Neural progenitor cell (in vitro differentiated cells): ENCODE measurements around the gene DPH1. TPM values are rescaled to one million over a fixed set of nuclear protein-coding genes. Genes with fewer than 3 reads are reported as not detected.
A peak's percentile ranks its signal among the peaks of the same experiment; 100 is the strongest.

Experiments
- DNase-seq: peaks from one replicate; pipeline ENCODE4 v3.0.0-alpha.2; 2016; ENCODE audit warnings: low spot score
- H2AFZ ChIP-seq: fragments of 200-600 bp; sonication (generic); replicated peaks from 2 replicates; pipeline ENCODE4 v1.6.1; 2016; ENCODE audit warnings: antibody characterized with exemption
- H3F3A ChIP-seq: fragments of 200-600 bp; sonication (generic); 2 replicates; pipeline ENCODE4 v1.6.1; 2016; ENCODE audit warnings: antibody characterized with exemption, low read depth
- H3K27ac ChIP-seq: fragments of 200-600 bp; sonication (generic); 2 replicates; pipeline ENCODE4 v1.5.1; 2016; ENCODE audit warnings: mild to moderate bottlenecking
- H3K27me3 ChIP-seq: fragments of 200-600 bp; sonication (generic); 2 replicates; pipeline ENCODE4 v1.6.1; 2016; ENCODE audit warnings: mild to moderate bottlenecking, moderate library complexity
- H3K36me3 ChIP-seq: fragments of 200-600 bp; sonication (generic); 2 replicates; pipeline ENCODE4 v1.5.1; 2016
- H3K4me1 ChIP-seq: fragments of 200-600 bp; sonication (generic); 2 replicates; pipeline ENCODE4 v1.6.1; 2016; ENCODE audit warnings: mixed run types
- H3K4me2 ChIP-seq: fragments of 200-600 bp; sonication (generic); 2 replicates; pipeline ENCODE4 v1.6.1; 2016
- H3K4me3 ChIP-seq: fragments of 200-600 bp; sonication (generic); 2 replicates; pipeline ENCODE4 v1.5.1; 2016
- H3K79me2 ChIP-seq: fragments of 200-600 bp; sonication (generic); 2 replicates; pipeline ENCODE4 v1.6.1; 2016; ENCODE audit warnings: low read depth
- H3K9ac ChIP-seq: fragments of 200-600 bp; sonication (generic); 2 replicates; pipeline ENCODE4 v1.6.1; 2016
- H3K9me3 ChIP-seq: fragments of 200-600 bp; sonication (generic); 2 replicates; pipeline ENCODE4 v1.5.1; 2016; ENCODE audit warnings: low read depth
- H4K20me1 ChIP-seq: fragments of 200-600 bp; sonication (generic); 2 replicates; pipeline ENCODE4 v1.6.1; 2016; ENCODE audit warnings: low read depth
- H3K27ac Mint-ChIP-seq: 3 replicates; pipeline ENCODE4 v1.8.0; 2021; ENCODE audit warnings: mixed read lengths
- H3K27me3 Mint-ChIP-seq: 2 replicates; pipeline ENCODE4 v1.8.0; 2022; ENCODE audit warnings: low read depth, mild to moderate bottlenecking, inconsistent platforms, moderate library complexity, mixed read lengths; ENCODE audit not compliant: insufficient read depth
- H3K36me3 Mint-ChIP-seq: 3 replicates; pipeline ENCODE4 v1.8.0; 2021; ENCODE audit warnings: mixed read lengths
- H3K4me1 Mint-ChIP-seq: 3 replicates; pipeline ENCODE4 v1.8.0; 2021; ENCODE audit warnings: mixed read lengths
- H3K4me3 Mint-ChIP-seq: 3 replicates; pipeline ENCODE4 v1.8.0; 2021; ENCODE audit warnings: mild to moderate bottlenecking, moderate library complexity, mixed read lengths
- H3K9me3 Mint-ChIP-seq: 3 replicates; pipeline ENCODE4 v1.8.0; 2020; ENCODE audit warnings: mixed read lengths
- EZH2 ChIP-seq: fragments of 200-600 bp; sonication (generic); IDR thresholded peaks from 2 replicates; pipeline ENCODE4 v1.6.1; 2017; ENCODE audit warnings: antibody characterized with exemption, mild to moderate bottlenecking, moderate library complexity
- EZH2phosphoT487 ChIP-seq: fragments of 200-600 bp; sonication (generic); IDR thresholded peaks from 2 replicates; pipeline ENCODE4 v1.6.1; 2017; ENCODE audit warnings: antibody characterized with exemption
- total RNA-seq: library from RNA; depleted of rRNA; stranded (reverse); fragments of >200 nt; gene quantifications from 2 replicates; pipeline ENCODE4 v1.2.3, GENCODE V29; 2015; ENCODE audit warnings: low replicate concordance
- TF ChIP-seq, protein P1 (sequence below): fragments of 200-600 bp; sonication (generic); IDR thresholded peaks from 2 replicates; pipeline ENCODE4 v1.5.1; 2017; ENCODE audit warnings: antibody characterized with exemption, mild to moderate bottlenecking

Gene DPH1
- total RNA-seq, 1 donor from 2014 or later = 21.1 TPM

DNA sequence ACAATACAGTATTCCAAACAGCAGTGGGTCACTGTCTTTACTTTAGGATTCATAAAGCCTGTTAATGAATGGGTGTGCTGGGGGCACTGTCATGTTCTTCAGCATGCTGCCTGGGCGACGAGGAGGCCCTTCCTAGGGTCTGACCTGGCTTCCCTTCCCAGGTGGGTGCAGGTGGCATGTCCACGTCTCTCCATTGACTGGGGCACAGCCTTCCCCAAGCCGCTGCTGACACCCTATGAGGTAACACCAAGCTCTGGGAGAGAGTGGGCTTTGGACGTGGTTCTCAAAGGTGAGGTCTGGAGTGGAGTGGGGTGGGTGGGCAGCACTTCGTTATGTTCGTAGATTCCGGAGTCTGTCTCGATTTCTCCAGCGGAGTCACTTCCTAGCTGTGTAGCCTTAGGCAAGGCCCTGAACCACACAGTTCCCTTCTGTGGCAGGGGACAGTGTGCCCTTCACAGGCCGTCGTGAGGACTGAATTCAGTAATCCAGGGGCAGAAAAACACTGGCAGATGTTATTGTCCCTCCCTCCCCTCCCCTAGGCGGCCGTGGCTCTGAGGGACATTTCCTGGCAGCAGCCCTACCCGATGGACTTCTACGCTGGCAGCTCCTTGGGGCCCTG lies 11.1 kb downstream of the DPH1 start:
- Histone ChIP-seq H3K4me3 (peak overlapping the region; percentile 78), H3K4me1 (peaks cover 7% of the 10 kb centered on the region), H3K36me3 (no peaks in the 10 kb centered on the region), H3K9me3 (no peaks in the 10 kb centered on the region), H3K27me3 (peaks cover 1% of the 10 kb centered on the region), H3K9ac (no peak overlapping the region), H3K79me2 (peaks cover 20% of the 10 kb centered on the region), H3F3A (peaks cover 12% of the 10 kb centered on the region), H3K27ac (no peak overlapping the region), H4K20me1 (peaks cover 5% of the 10 kb centered on the region), H2AFZ (peak overlapping the region; percentile 51), H3K4me2 (peak overlapping the region; percentile 89)
- peaks cover 34% of the 10 kb centered on the region for H3K4me1 Mint-ChIP-seq
- H3K27me3 Mint-ChIP-seq = peaks cover 13% of the 10 kb centered on the region
- no peaks in the 10 kb centered on the region for H3K9me3 Mint-ChIP-seq
- no peak for TF ChIP-seq EZH2phosphoT487
- peak overlapping the region; percentile 82 for H3K27ac Mint-ChIP-seq
- no peak for DNase-seq
- H3K4me3 Mint-ChIP-seq = peak overlapping the region; percentile 88
- peaks cover 22% of the 10 kb centered on the region for H3K36me3 Mint-ChIP-seq

DNA sequence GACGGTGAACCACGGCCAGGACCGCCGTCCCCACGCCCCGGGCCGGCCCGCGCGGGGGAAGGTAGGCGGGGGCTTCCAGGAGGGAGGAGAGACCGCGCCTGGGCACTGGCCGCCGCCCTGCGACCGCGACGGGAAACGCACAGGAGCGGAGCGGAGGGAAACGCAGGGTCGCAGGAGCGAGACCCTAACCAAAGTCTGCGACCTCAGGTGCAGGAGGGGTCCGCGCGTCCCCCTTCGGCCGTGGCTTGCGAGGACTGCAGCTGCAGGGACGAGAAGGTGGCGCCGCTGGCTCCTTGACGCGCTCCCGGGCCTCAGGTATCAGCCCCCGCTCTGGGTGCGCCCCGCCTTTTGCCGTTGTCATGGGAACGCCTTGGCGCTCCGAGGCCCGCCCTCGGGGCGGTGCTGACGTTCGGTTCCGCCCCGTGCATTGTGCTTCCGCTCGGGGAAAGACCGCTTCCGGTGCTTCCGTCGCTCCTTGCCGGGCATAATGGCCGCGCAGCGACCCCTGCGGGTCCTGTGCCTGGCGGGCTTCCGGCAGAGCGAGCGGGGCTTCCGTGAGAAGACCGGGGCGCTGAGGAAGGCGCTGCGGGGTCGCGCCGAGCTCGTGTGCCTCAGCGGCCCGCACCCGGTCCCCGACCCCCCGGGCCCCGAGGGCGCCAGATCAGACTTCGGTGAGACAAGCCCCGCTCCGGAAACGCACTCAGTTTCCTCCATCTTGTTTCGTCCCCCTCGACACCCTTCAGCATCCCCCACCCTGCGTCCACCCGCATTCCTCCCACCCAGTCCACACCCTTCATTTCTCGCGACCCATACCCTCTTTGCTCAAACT lies 11.8 kb downstream of the DPH1 start, which contains the start of gene OVCA2:
TSS of gene OVCA2 (plus strand) at position 462 of the 829 bp plus-strand sequence. CDS start at position 488, 26 bp downstream.
- Mint-ChIP-seq H3K4me3 (peak within 1 kb of the TSS; percentile 88), H3K27me3 (peaks cover 11% of the 10 kb centered on the region)
- no peaks in the 10 kb centered on the region for H3K36me3 ChIP-seq

DNA sequence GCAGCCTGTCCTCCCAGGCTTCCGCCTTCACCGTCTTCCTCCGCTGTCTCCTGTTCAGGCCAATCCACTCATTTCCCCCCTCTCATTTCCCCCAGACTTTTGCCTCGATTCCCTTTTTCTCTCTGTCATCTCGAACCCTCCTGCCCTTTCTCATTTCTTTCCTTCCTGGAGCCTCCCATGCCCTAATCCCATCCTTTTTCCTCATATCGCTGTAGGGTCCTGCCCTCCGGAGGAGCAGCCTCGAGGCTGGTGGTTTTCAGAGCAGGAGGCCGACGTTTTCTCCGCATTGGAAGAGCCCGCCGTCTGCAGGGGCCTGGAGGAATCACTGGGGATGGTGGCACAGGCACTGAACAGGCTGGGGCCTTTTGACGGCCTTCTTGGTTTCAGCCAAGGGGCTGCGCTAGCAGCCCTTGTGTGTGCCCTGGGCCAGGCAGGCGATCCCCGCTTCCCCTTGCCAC lies 12.5 kb downstream of the DPH1 start:
- Mint-ChIP-seq H3K36me3 (peaks cover 13% of the 10 kb centered on the region), H3K4me1 (peaks cover 25% of the 10 kb centered on the region), H3K4me3 (peak overlapping the region; percentile 88), H3K9me3 (no peaks in the 10 kb centered on the region), H3K27ac (peak overlapping the region; percentile 57), H3K27me3 (peaks cover 11% of the 10 kb centered on the region)
- TF ChIP-seq EZH2 = no peak
- TF ChIP-seq, protein P1, sequence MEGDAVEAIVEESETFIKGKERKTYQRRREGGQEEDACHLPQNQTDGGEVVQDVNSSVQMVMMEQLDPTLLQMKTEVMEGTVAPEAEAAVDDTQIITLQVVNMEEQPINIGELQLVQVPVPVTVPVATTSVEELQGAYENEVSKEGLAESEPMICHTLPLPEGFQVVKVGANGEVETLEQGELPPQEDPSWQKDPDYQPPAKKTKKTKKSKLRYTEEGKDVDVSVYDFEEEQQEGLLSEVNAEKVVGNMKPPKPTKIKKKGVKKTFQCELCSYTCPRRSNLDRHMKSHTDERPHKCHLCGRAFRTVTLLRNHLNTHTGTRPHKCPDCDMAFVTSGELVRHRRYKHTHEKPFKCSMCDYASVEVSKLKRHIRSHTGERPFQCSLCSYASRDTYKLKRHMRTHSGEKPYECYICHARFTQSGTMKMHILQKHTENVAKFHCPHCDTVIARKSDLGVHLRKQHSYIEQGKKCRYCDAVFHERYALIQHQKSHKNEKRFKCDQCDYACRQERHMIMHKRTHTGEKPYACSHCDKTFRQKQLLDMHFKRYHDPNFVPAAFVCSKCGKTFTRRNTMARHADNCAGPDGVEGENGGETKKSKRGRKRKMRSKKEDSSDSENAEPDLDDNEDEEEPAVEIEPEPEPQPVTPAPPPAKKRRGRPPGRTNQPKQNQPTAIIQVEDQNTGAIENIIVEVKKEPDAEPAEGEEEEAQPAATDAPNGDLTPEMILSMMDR = peak; percentile 28
- Histone ChIP-seq H3K4me2 (peak overlapping the region; percentile 89), H3K4me1 (peaks cover 7% of the 10 kb centered on the region), H3K9ac (peak overlapping the region; percentile 61), H4K20me1 (peaks cover 5% of the 10 kb centered on the region), H2AFZ (peak overlapping the region; percentile 78), H3K36me3 (no peaks in the 10 kb centered on the region), H3K27me3 (peaks cover 15% of the 10 kb centered on the region), H3K9me3 (no peaks in the 10 kb centered on the region), H3K79me2 (peaks cover 20% of the 10 kb centered on the region), H3K4me3 (peak overlapping the region; percentile 78), H3K27ac (no peak overlapping the region), H3F3A (peaks cover 12% of the 10 kb centered on the region)
- DNase-seq = peak; percentile 73

More for the DNA sequence above, 11.8 kb downstream of the DPH1 start, which contains the start of gene OVCA2:
- Histone ChIP-seq H3K4me1 (peaks cover 7% of the 10 kb centered on the region), H3K9me3 (no peaks in the 10 kb centered on the region), H3K27ac (no peak within 1 kb of the TSS), H3K4me3 (peak within 1 kb of the TSS; percentile 78), H3K27me3 (peaks cover 8% of the 10 kb centered on the region), H4K20me1 (peaks cover 5% of the 10 kb centered on the region), H2AFZ (peak within 1 kb of the TSS; percentile 78), H3K9ac (peak within 1 kb of the TSS; percentile 61), H3K4me2 (peak within 1 kb of the TSS; percentile 89), H3K79me2 (peaks cover 20% of the 10 kb centered on the region), H3F3A (peaks cover 12% of the 10 kb centered on the region)
- TF ChIP-seq EZH2 (no peak), EZH2phosphoT487 (peak; percentile 30)
- TF ChIP-seq, protein P1 = peak; percentile 63
- H3K4me1 Mint-ChIP-seq = peaks cover 27% of the 10 kb centered on the region
- peaks cover 15% of the 10 kb centered on the region for H3K36me3 Mint-ChIP-seq
- peak; percentile 99 for DNase-seq
- peak within 1 kb of the TSS; percentile 82 for H3K27ac Mint-ChIP-seq
- no peaks in the 10 kb centered on the region for H3K9me3 Mint-ChIP-seq
